OCI-LY3 (cell line): ENCODE results near the gene HS6ST2.

Experiments used
- H2AFZ ChIP-seq: fragments of 200-600, 300-600 bp; shearing (Covaris generic); 2 replicates; pipeline ENCODE4 v1.6.0; 2014; ENCODE audit warnings: antibody characterized with exemption, low read depth, low read length
- H3K27ac ChIP-seq: fragments of 200-600, 300-600 bp; sonication (generic); 2 replicates; pipeline ENCODE4 v1.5.1; 2014; ENCODE audit warnings: mild to moderate bottlenecking, low read length, moderate library complexity, mixed read lengths
- H3K27me3 ChIP-seq: fragments of 200-600, 300-600 bp; sonication (generic); 2 replicates; pipeline ENCODE4 v1.6.1; 2014; ENCODE audit warnings: low read depth, low read length, mixed read lengths
- H3K36me3 ChIP-seq: fragments of 200-600, 300-600 bp; sonication (generic); replicated peaks from 2 replicates; pipeline ENCODE3; 2014; ENCODE audit warnings: low read depth, low read length, mixed read lengths
- H3K4me1 ChIP-seq: fragments of 300-600, 200-600 bp; sonication (generic); 2 replicates; pipeline ENCODE4 v1.6.1; 2014; ENCODE audit warnings: low read length, mixed read lengths
- H3K4me2 ChIP-seq: fragments of 200-600, 300-600 bp; sonication (generic); 2 replicates; pipeline ENCODE4 v1.6.1; 2014; ENCODE audit warnings: low read length, mixed read lengths
- H3K4me3 ChIP-seq: fragments of 300-600, 200-600 bp; sonication (generic); 2 replicates; pipeline ENCODE4 v1.5.1; 2014; ENCODE audit warnings: antibody characterized with exemption, mild to moderate bottlenecking, low read length, moderate library complexity
- H3K79me2 ChIP-seq: fragments of 300-600, 200-600 bp; shearing (Covaris generic); 2 replicates; pipeline ENCODE4 v1.6.1; 2014; ENCODE audit warnings: mild to moderate bottlenecking, low read length, mixed read lengths
- H3K9ac ChIP-seq: fragments of 300-600, 200-600 bp; shearing (Covaris generic); 2 replicates; pipeline ENCODE4 v1.6.0; 2014; ENCODE audit warnings: mild to moderate bottlenecking, low read length, moderate library complexity
- H3K9me3 ChIP-seq: fragments of 200-600, 300-600 bp; shearing (Covaris generic); 2 replicates; pipeline ENCODE4 v1.6.1; 2014; ENCODE audit warnings: low read length, mixed read lengths; ENCODE audit not compliant: insufficient read depth
- H4K20me1 ChIP-seq: fragments of 200-600, 300-600 bp; sonication (generic); 2 replicates; pipeline ENCODE4 v1.6.1; 2016; ENCODE audit warnings: low read length, mixed read lengths; ENCODE audit not compliant: insufficient read depth
- EZH2phosphoT487 ChIP-seq: fragments of 200-600 bp; shearing (Covaris generic); IDR thresholded peaks from 2 replicates; pipeline ENCODE4 v1.6.1; 2018; ENCODE audit warnings: antibody characterized with exemption, mixed run types, low read depth
- TF ChIP-seq, protein P1 (sequence below): fragments of 200-600, 300-600 bp; sonication (generic); IDR thresholded peaks from 2 replicates; pipeline ENCODE4 v1.5.1; 2014; ENCODE audit warnings: antibody characterized with exemption, low read length, low read depth

Gene HS6ST2

DNA sequence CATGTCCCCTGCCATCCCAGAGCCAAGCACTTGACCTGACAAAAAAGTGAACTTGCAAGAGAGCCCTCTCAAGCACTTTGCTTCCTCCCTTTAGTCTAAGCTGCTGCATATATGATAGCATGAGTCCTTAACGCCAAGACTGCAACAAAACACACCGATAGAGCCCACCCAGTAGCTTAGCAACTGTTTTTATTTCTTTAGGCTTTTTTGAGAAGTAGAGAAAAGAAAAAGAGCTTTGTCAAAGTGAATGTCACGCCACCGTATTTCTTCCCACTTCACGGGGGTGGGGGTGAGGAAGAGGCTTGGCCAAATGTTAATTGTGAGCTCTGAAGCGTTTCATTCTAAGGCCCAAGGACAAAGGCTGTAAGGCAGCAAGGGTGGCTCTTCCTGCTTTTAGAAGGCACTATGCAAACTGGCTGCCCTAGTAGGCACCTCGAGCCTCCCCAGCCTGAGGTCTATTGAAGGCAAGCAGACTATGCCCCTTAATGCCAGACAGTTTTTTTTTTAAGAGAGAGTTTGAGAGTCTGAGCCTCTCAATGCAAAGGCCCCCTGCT is 138.6 kb downstream of the HS6ST2 start:
- H3K27me3 ChIP-seq: no peaks in the 10 kb centered on the region
- no peaks in the 10 kb centered on the region for H3K4me1 ChIP-seq
- no peaks in the 10 kb centered on the region for H3K79me2 ChIP-seq
- no peak overlapping the region for H3K27ac ChIP-seq
- TF ChIP-seq, protein P1, sequence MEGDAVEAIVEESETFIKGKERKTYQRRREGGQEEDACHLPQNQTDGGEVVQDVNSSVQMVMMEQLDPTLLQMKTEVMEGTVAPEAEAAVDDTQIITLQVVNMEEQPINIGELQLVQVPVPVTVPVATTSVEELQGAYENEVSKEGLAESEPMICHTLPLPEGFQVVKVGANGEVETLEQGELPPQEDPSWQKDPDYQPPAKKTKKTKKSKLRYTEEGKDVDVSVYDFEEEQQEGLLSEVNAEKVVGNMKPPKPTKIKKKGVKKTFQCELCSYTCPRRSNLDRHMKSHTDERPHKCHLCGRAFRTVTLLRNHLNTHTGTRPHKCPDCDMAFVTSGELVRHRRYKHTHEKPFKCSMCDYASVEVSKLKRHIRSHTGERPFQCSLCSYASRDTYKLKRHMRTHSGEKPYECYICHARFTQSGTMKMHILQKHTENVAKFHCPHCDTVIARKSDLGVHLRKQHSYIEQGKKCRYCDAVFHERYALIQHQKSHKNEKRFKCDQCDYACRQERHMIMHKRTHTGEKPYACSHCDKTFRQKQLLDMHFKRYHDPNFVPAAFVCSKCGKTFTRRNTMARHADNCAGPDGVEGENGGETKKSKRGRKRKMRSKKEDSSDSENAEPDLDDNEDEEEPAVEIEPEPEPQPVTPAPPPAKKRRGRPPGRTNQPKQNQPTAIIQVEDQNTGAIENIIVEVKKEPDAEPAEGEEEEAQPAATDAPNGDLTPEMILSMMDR: no peak
- no peak for TF ChIP-seq EZH2phosphoT487
- H4K20me1 ChIP-seq: no peaks in the 10 kb centered on the region
- H2AFZ ChIP-seq: no peak overlapping the region
- no peak overlapping the region for H3K9ac ChIP-seq
- H3K9me3 ChIP-seq: no peaks in the 10 kb centered on the region
- no peak overlapping the region for H3K4me3 ChIP-seq
- no peaks in the 10 kb centered on the region for H3K36me3 ChIP-seq
- no peak overlapping the region for H3K4me2 ChIP-seq

DNA sequence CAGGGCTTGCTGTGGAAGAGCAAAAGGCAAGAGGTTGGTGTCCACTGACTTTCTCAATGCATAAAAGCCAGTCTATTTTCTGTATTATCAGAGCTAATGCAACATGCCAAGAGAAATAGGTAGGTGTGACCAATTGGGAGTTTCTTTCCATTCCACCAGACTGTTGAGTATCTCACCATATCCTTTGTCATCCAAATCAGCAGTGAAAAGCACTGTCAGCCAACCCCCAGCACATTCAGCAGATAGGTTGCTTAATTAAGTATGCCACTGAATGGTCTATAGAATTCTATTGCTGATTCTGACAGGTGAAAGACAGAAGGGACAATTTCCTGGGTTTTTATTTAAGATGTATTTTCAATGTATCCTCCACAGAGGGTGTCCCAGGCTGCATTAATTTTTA is 139.8 kb downstream of the HS6ST2 start:
- H3K4me2 ChIP-seq: no peak overlapping the region
- no peaks in the 10 kb centered on the region for H3K4me1 ChIP-seq

DNA sequence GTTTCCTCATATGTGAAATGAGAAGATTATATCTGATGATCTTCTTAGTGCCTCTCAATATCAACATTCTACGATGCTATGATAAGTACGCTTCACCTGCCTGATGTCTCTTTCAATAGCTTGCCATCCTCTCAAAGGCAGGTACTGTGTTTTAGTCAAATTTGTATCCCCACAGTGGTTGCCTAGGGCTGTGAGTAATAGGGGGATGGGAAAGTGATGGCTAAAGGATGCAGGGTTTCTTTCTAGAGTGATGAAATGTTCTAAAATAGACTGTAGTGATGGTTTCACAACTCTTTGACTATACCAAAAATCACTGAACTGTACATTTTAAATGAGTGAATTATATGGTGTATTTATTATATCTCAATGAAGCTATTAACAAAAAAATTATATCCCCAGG is 142.8 kb downstream of the HS6ST2 start:
- no peaks in the 10 kb centered on the region for H3K4me1 ChIP-seq
- H3K27ac ChIP-seq: no peak overlapping the region
- H2AFZ ChIP-seq: no peak overlapping the region
- H3K4me3 ChIP-seq: no peak overlapping the region
- no peaks in the 10 kb centered on the region for H3K27me3 ChIP-seq
- H3K79me2 ChIP-seq: no peaks in the 10 kb centered on the region
- H3K9me3 ChIP-seq: no peaks in the 10 kb centered on the region
- no peaks in the 10 kb centered on the region for H3K36me3 ChIP-seq
- H3K4me2 ChIP-seq: no peak overlapping the region
- no peaks in the 10 kb centered on the region for H4K20me1 ChIP-seq
- TF ChIP-seq, protein P1: no peak
- no peak for TF ChIP-seq EZH2phosphoT487
- H3K9ac ChIP-seq: no peak overlapping the region

More for the DNA sequence above, 139.8 kb downstream of the HS6ST2 start:
- H2AFZ ChIP-seq: no peak overlapping the region
- TF ChIP-seq, protein P1: no peak
- no peak for TF ChIP-seq EZH2phosphoT487
- H3K9ac ChIP-seq: no peak overlapping the region
- H3K4me3 ChIP-seq: no peak overlapping the region
- no peaks in the 10 kb centered on the region for H3K36me3 ChIP-seq
- H4K20me1 ChIP-seq: no peaks in the 10 kb centered on the region
- no peaks in the 10 kb centered on the region for H3K27me3 ChIP-seq
- no peaks in the 10 kb centered on the region for H3K79me2 ChIP-seq
- no peaks in the 10 kb centered on the region for H3K9me3 ChIP-seq
- H3K27ac ChIP-seq: no peak overlapping the region

DNA sequence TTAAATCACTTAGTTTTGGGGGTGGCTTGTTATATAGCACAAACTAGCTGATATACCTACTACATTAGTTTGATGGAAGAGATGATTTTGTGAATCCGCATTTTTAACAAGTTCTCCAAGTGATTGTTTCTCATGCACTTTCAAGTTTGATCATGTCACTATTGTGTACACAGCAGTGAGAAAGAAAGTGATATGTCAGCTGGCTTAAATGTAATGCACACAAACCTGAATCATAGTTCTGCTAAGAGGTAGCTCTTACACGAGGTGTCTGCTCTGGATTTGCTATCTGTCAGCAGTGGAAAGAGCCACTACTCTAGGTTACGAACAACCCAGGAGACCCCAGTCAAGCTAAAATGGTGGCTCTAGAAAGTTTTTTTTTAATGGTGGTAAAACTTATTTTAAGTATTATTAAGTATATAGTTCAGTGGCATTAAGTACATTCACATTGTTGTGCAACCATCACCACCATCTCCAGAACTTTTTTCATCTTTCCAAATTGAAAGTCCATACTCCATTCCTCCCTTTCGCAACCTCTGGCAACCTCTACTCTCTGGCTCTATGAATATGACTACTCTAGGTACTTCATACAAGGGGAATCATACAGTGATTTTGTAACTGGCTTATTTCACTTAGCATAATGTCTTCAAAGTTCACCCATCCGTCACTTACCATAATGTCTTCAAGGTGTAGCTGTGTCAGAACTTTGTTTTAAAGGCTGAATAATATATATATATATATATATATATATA is 147.3 kb downstream of the HS6ST2 start:
- H3K27ac ChIP-seq: no peak overlapping the region
- no peaks in the 10 kb centered on the region for H3K36me3 ChIP-seq
- no peaks in the 10 kb centered on the region for H3K79me2 ChIP-seq
- H3K4me2 ChIP-seq: no peak overlapping the region
- H3K9me3 ChIP-seq: no peaks in the 10 kb centered on the region
- no peak overlapping the region for H3K4me3 ChIP-seq
- TF ChIP-seq EZH2phosphoT487: no peak
- TF ChIP-seq, protein P1: no peak
- no peaks in the 10 kb centered on the region for H3K4me1 ChIP-seq
- no peak overlapping the region for H2AFZ ChIP-seq
- no peaks in the 10 kb centered on the region for H3K27me3 ChIP-seq
- no peaks in the 10 kb centered on the region for H4K20me1 ChIP-seq
- H3K9ac ChIP-seq: no peak overlapping the region
